GM10847 (cell line): ENCODE measurements around the gene SIRPD.

Experiments
- POLR2A ChIP-seq: IDR thresholded peaks from 2 replicates; pipeline ENCODE4 v1.6.1; 2011; ENCODE audit not compliant: insufficient read length; ENCODE audit errors: extremely low read depth

SIRPD gene

DNA sequence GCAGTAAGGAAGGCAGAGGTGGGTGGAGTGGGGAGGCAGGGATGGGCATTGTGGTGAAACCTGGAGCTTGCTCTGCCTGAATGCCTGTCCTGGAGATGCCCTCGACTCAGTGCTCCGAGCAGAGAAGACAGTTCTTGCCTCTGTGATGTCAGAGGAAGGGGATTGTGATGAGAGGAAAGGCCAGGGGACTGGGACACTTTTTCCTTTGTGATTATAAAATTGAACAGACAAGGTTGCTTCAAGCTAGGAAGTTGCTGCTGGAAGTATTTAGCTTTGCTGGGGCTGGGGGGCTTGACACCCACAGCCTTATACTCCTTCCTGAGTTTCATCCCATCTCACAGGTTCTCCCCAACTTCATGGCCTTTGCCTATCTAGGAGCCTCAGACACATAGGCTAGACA lies at the start of gene SIRPD:
Gene SIRPD (minus strand): TSS at position 101 of the 400 bp plus-strand sequence. CDS start 52 bp downstream, at position 49.
- TF ChIP-seq POLR2A = no peak

DNA sequence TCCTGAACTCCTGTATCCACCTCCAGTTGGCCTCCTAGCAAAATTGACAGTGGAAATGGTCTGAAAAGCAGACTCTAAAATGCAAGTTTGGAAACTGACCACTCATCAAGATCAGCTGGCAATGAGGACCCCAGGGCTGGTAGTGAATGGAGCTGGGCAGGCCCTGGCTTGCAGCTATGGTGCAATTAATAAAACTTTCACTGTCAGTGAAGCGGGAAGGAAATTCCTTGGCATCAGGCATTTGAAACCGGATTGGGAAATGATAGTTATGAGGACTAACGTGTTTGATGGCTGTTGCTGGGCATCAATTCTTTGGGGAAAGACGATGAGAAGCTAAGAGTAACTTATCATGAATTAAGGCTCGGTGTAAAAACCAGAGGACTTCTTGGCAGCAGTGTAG lies 43.2 kb upstream of the SIRPD start:
- TF ChIP-seq POLR2A = no peak

DNA sequence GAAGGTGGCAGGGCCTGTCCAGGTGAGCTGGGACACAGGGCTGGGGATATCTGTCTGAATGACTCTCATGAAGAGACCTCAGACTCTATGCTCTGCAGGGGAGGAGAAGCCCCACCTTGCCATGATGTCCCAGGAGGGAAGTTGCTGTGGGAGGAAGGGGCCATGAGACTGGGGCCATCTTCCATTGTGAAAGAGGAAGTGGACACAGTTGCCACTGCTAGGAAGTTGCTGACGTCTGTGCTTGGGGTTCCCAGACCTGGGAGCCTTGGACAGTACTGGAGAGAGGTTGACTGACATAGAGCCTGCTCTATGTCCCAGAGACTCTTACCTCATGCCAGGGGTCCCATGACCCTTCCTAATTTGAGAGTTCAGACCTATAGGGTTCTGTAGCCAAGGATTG lies 37.8 kb upstream of the SIRPD start:
- TF ChIP-seq POLR2A = no peak

DNA sequence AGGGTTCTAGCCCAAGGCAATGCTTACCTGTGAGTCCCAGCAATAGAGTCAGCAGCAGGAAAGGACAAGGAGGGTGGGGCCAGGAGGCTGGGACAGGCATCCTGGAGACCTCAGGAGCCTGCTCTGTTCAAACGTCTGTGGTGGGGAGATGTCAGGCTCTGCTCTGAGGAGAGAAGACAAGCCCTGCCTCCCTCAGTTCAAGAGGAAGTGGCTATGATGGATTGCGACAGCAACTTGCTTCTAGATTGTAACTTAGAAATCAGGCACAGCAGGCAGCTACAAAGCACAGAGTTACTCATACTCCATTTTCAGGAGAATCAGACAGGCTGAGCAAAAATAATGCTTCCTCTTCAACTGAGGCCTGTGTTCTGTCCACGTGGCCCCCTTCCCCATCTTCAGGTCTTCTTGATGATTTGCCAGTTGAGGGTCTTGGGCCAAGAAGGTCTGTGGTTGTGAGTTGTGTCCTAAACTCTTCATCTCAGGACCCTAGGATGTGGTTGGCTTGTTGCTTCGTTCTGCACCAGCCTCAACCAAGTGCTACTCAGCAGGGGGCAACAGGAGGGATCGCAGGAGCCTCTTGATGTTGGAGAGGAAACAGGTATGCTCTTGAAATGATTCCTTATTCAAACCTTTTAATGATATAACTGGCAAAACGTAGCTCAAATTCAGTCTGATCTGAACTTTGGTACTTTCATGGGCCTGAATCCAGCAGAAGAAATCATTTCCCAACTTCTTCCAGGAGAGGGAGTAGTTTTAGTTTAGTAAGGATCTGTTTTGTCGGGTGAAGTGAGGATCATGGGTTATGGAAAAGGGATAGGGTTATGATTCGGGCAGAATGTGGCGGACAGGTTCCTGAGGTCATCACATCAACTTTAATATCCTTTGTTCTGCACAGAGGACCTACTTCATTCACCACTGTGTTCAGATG lies 31.3 kb upstream of the SIRPD start:
- TF ChIP-seq POLR2A = no peak

DNA sequence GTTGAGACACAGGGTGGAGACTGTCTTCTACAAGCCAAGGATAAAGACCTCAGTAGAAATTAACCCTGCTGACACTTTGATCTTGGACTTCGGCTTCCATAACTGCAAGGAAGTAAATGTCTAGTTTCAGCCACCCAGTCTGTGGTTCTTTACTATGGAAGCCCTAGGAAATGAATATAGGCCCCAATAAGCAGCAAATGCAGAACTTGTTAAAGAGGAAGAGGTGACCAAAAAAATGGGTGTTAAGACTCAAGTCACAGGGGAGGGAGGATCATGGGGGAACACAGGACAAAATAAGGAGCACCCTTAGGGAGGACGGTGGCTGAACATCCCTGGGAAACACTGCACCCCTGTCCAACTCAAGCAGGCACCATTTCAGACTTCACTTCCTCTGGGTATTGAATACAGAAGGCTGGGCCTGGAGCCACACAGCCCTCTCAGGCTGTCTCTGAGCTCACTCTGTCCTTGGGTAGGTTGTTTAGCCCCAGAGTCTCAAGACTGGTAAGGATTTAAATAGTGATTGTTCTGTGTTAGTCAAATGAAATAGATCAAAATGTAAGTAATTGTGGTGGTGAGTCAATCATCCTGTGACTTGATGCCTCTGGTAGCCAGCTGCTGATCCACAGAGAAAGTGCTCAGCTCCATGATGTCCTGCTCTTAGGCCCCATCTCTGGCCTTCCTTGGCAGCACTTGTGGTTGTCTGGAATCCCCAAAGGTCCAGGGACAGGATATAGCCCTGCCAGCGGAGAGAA lies 30.5 kb upstream of the SIRPD start:
- TF ChIP-seq POLR2A = no peak

DNA sequence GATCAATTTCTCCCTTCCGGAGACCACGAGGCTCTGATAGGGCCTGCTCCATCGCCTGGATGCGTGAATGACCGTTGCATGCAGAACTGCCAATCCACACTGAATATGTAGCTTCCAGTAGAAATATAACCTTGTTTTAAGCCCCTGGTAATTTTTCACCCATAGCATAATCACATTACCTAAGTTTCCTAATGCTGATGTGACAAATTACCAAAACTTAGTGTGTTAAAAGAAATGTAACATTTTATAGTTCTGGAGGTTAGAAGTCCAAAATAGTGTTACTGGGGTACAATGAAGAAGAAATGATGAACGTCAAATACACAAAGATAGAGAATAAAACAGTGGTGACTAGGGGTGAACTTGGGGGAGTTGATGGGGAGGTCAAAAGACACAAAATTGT lies 22.0 kb upstream of the SIRPD start:
- TF ChIP-seq POLR2A = no peak

DNA sequence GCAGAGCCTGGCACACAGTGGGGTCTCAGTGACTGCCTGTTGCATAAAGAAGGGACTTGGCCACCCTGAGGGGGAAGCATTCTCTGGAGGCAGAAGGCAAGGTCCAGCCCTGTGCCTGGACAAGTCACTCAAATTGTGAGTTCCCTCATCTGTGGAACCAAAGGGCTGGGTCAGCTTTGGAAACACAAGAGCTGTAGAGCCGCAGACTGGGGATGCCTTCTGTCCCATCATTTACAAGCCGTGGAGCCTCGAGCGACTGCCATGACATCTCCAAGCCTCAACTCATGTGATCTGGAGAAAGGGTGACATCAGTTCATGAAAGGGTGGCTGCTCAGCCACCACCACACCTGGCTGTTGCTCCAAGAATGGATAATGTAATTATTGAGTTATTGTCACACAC lies 20.4 kb upstream of the SIRPD start:
- no peak for TF ChIP-seq POLR2A

DNA sequence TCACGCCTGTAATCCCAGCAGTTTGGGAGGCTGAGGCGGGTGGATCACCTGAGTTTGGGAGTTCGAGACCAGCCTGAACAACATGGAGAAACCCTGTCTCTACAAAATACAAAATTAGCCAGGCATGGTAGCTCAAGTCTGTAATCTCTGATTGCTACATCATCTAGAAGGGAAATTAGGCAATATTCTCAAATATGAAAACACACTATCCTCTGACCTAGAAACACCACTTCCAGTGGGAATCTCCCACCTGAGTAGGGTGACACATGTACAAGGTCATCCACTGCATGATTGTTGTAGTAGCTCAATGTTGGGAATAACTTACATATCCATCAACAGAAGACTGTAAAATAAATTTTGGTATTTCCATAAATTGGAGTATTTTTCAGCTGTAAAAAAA lies 19.1 kb upstream of the SIRPD start:
- no peak for TF ChIP-seq POLR2A

DNA sequence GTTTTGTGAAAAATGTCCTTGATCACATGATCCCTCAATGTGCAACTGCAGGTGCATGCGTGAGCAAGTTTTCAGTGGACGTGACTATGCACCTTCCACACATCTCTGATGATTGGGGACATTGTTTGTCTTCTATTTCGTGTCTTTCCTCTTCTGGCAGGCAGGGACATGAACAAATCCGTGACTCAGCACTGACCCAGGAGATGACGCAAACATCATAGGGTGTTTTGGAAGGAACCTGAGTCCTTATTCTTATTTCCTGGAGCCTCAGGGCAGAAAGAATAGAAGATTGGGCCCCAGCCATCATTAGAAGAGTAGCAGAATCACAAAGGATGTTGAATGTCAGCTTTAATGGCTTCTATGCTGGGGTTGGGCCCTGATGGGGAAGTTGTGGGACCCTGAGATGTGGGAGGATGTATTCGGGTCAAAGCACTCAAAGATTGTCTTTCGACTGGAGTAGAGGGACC lies 11.9 kb upstream of the SIRPD start:
- TF ChIP-seq POLR2A = no peak

DNA sequence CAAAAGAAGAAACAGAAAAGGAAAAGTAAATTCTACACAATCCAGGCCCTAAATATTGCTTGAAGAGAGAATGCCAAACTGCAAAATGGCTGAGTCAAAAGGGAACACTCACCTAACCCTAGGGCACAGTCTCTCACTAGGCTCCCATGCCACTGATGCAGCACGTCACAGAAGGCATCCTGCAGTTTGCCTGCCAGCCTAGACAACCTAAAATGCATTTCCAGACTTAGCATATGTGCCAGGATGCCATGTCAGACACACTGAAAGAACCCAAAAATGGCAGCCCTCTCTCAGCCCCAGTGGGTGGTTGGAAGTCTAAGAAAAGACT lies 10.6 kb upstream of the SIRPD start:
- TF ChIP-seq POLR2A = no peak

DNA sequence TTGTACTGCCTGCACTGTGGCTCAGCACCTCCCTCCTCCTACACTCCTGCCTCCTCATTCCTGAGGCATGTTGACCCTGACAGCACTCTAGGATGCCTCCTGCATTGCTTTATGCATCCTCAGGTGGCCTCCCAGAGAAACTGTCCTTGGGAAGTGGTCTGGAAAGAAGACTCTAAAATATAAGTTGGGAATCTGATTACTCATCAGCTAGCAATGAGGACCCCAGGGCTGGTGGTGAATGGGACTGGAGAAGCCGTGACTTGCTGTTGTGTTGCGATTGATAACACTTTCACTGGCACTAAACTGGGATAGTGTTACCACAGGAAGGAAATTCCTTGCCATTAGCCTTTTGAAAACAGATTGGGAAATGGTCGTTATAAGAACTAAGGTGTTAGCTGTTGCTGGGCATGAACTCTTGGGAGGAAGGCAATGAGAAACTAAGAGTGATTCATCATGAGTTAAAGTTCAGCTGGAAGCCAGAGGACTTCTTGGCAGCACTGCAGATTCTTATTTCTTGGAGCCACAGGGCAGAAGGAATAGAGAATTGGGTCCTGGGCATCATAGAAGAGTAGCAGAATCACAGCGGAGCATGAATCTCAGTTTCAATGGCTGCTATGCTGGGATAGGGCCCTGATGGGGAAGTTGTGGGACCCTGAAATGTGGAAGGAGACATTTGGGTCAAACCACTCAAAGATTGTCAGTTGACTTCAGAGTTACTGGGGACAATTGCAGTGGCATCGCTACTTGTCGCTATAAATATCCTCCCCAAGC lies 10.1 kb upstream of the SIRPD start:
- no peak for TF ChIP-seq POLR2A

DNA sequence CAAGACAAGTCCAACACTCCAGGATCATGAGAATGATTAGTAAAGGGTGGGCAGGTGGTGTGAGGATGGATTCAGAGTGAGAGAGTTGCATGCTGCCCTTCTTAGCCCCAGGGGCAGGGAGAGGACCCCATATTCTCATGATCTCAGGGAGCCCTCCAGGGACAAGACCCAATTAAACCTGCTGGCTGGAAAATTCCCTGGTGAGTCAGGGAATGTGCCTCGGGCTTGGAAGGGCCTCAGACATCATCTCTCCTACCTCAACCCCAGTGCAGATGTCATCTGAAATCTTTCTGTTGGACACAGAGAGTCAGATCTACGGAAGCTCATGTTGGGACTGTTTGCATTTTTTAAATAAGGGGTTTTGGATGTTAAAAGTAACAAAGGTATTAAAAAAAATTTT lies 9.2 kb upstream of the SIRPD start:
- TF ChIP-seq POLR2A = no peak

DNA sequence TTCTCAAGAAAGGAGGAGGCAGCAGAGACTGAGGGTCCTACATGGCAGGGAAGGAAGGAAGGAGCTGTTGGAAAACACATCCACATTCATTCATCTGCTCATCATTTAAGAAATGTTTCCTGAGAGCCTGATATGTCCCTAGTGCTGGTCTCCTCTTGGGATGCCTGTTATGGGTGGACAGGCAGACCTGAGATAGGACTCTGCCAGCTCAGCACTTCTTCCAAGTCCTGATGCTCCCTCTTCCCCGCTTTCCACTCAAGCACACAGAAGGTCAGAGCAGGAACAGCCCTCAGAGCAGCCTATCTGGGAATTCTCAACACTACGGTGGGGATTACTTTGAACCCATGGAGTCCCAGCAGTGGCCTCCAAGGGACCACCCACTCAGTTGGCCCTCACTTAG lies 8.0 kb upstream of the SIRPD start:
- TF ChIP-seq POLR2A = no peak

DNA sequence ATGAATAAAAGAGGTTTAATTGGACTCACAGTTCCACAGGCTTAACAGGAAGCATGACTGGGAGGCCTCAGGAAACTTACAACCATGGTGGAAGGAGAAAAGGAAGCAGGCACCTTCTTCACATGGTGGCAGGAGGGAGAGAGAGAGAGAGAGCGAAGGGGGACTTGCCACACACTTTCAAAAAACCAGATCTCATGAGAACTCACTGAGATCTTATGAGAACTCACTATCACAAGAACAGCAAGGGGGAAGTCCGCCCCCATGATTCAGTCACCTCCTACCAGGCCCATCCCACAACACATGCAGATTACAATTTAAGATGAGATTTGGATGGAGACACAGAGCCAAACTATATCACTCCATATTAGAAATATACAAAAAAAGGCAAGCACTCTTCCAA lies 6.1 kb upstream of the SIRPD start:
- TF ChIP-seq POLR2A = no peak

DNA sequence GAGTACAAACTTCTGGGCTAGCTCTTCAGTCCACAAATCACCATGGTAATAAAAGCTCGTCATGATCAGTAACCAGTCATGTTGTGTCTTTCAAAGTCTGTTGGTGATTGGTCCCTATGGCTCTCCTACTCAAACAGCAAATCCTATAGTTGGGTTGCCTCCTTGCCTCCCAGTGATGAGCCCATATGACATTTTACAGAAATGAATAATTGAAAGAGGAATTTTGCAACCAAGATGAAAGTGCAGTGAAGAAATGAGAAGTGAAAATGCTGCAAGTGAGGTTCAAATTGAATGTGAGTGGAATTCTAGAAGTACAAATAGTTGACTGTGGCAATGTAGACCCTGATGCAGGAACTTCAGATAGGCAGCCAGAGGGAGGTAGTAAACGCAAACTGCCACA lies 5.1 kb upstream of the SIRPD start:
- no peak for TF ChIP-seq POLR2A

DNA sequence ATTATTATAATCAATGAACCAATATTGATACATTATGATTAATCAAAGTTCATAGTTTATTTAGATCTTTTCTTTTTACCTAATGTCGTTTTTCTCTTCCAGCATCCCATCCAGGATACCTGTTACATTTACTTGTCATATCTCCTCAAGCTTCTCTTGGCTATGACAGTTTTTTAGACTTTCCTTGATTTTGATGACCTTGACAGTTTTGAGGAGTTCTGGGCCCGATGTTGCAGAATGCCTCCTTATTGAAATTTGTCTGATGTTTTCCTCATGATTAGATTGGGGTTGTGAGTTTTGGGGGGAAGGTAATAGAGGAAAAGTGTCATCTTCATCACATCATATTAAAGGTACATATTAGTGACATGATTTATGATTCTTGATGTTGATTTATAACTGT lies 3.8 kb upstream of the SIRPD start:
- TF ChIP-seq POLR2A = no peak
